Stomach (tissue), 9 donors: Measurements from ENCODE around the gene R3HDM1. TPM values are rescaled to one million over a fixed set of nuclear protein-coding genes. Genes with fewer than 3 reads are reported as not detected.
"Not testable (repeated sequence)": the region's sequence is repeated elsewhere in the genome, so short reads cannot be mapped to it uniquely, and the experiment has no call there.

Experiments
- DNase-seq, 2 donors: peaks; one replicate each; pipeline versions ENCODE4 v3.0.0 to v3.0.0-alpha.2; 2013 to 2019
- H3K27ac ChIP-seq, 5 donors: fragments of 200-600 bp in 4 of 5; sonication (generic) in 4 of 5; one replicate each; pipeline ENCODE4 v1.5.1; 2013 to 2019; ENCODE audit warnings: mild to moderate bottlenecking in 1 of 5, moderate library complexity in 1 of 5
- H3K27me3 ChIP-seq, 3 donors: fragments of 200-600 bp; sonication (generic); one replicate each; pipeline ENCODE4 v1.5.1; 2017 to 2019; ENCODE audit warnings: mixed run types in 1 of 3
- H3K36me3 ChIP-seq, 4 donors: fragments of 200-600 bp; sonication (generic); 1 replicate in 3 of 4; 2 replicates in 1 of 4; pipeline ENCODE4 v1.5.1; 2016 to 2019
- H3K4me1 ChIP-seq, 4 donors: fragments of 200-600 bp; sonication (generic); one replicate each; pipeline ENCODE4 v1.5.1; 2016 to 2019
- H3K4me3 ChIP-seq, 4 donors: fragments of 200-600 bp; sonication (generic) in 3 of 4; one replicate each; pipeline ENCODE4 v1.5.1; 2016 to 2019; ENCODE audit warnings: mild to moderate bottlenecking in 1 of 4
- H3K9me3 ChIP-seq, 4 donors: fragments of 200-600 bp; sonication (generic); one replicate each; pipeline ENCODE4 v1.5.1; 2016 to 2019
- EP300 ChIP-seq: sonication (generic); formaldehyde crosslinking; IDR thresholded peaks from one replicate; pipeline ENCODE4 v1.6.1; 2017; ENCODE audit warnings: antibody characterized with exemption
- POLR2A ChIP-seq, 4 donors: fragments of 450-650 bp; IDR thresholded peaks; one replicate each; pipeline ENCODE4 v1.6.1; 2016; ENCODE audit warnings: antibody characterized with exemption in 4 of 4, control low read depth in 2 of 4, mild to moderate bottlenecking in 1 of 4, moderate library complexity in 1 of 4
- POLR2AphosphoS5 ChIP-seq, 3 donors: sonication (generic); formaldehyde crosslinking; IDR thresholded peaks; one replicate each; pipeline ENCODE4 v1.6.1; 2016; ENCODE audit warnings: antibody characterized with exemption in 3 of 3
- WGBS, 5 donors: extraction: QIAGEN DNeasy Blood & Tissue Kit in 3 of 5; methylation state at CpG; one replicate each; pipeline versions ENCODE4 v1.1.5 to v1.1.7; 2013 to 2018; 5-methylcytosine and 5-hydroxymethylcytosine counted together
- intact Hi-C: fragments of 100-400 bp; cut with DNase I; formaldehyde crosslinking; loops from one replicate; pipeline ENCODE4 v1.15.1; 2023; ENCODE audit warnings: low total_unique reads
- polyA plus RNA-seq, 3 donors: library from polyadenylated mRNA; stranded (reverse); fragments of 200-250 nt; gene quantifications; one replicate each; pipeline ENCODE4 v1.2.3, GENCODE V29; 2013
- total RNA-seq, 5 donors: library from RNA; depleted of rRNA; stranded (reverse); fragments of >200 nt; gene quantifications; one replicate each; pipeline versions ENCODE4 v1.1.0 to v1.2.3, GENCODE V29; 2014 to 2016
- TF ChIP-seq, protein P1 (sequence below), 7 experiments: fragments of 450-650 bp in 4 of 7; fragments of 200-600 bp in 3 of 7; sonication (generic) in 3 of 7; IDR thresholded peaks; one replicate each; pipeline ENCODE4 v1.5.1; 2016 to 2019; ENCODE audit warnings: antibody characterized with exemption in 7 of 7, control low read depth in 2 of 7, mild to moderate bottlenecking in 1 of 7
- donor health status: healthy with polysubstance abuse.
- donor health status: Bipolar disorder and iron deficiency.
- donor health status: healthy.

R3HDM1 gene
- total and polyA plus RNA-seq, 8 donors: 5.7 to 34.3 (median 12.8) TPM

DNA sequence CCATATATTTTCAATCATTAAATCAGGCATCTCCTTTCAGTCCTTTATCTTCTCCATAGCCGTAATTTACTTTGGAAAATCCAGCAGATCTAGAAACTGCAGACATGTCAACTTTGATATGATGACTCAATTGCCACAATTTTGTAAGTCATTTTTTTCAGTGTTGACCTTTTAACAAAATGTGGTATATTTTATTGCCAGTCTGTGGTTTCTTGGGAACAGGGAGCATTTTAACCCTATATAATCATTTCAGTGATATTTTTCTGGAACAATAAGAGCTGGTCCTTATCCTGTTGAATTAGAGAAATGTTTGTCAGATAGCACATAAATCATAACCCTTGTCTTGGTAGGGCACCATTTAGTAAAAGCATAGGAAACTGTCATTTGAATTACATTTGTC, 119.4 kb downstream of the R3HDM1 start:
- H3K4me1 ChIP-seq: no peaks in the 10 kb centered on the region
- no peak overlapping the region for H3K27ac ChIP-seq
- no peak for DNase-seq
- intact Hi-C loops: no loop called here
- H3K36me3 ChIP-seq: peaks cover 4 to 68% (median 57%) of the 10 kb centered on the region in 4 donors
- TF ChIP-seq POLR2AphosphoS5 (IDR thresholded peaks at IDR 0.05) (no peak), EP300 (no peak), POLR2A (IDR thresholded peaks at IDR 0.05) (no peak)
- TF ChIP-seq, protein P1, sequence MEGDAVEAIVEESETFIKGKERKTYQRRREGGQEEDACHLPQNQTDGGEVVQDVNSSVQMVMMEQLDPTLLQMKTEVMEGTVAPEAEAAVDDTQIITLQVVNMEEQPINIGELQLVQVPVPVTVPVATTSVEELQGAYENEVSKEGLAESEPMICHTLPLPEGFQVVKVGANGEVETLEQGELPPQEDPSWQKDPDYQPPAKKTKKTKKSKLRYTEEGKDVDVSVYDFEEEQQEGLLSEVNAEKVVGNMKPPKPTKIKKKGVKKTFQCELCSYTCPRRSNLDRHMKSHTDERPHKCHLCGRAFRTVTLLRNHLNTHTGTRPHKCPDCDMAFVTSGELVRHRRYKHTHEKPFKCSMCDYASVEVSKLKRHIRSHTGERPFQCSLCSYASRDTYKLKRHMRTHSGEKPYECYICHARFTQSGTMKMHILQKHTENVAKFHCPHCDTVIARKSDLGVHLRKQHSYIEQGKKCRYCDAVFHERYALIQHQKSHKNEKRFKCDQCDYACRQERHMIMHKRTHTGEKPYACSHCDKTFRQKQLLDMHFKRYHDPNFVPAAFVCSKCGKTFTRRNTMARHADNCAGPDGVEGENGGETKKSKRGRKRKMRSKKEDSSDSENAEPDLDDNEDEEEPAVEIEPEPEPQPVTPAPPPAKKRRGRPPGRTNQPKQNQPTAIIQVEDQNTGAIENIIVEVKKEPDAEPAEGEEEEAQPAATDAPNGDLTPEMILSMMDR (IDR thresholded peaks at IDR 0.05): no peak
- no peaks in the 10 kb centered on the region for H3K9me3 ChIP-seq
- no peak overlapping the region for H3K4me3 ChIP-seq
- WGBS, 5 donors: 90 to 100% (median 95%) methylated on average over 1 of the region's 1 CpG
- no peaks in the 10 kb centered on the region for H3K27me3 ChIP-seq

DNA sequence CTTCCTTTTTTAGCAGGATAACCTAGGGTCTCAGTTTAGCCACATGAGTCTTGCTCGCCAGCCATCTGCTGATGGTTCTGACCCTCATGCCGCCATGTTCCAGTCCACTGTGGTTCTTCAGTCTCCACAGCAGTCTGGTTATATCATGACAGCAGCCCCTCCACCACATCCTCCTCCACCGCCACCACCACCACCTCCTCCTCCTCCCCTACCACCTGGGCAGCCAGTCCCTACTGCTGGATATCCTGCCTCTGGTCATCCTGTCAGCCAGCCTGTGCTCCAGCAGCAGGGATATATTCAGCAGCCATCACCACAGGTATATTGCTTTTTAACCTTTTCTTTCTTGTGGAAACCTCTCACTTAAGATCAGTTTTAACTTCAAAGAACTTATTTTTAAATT, 120.4 kb downstream of the R3HDM1 start:
- Histone ChIP-seq H3K36me3 (peaks cover 4 to 66% (median 52%) of the 10 kb centered on the region in 4 donors), H3K9me3 (no peaks in the 10 kb centered on the region), H3K27me3 (no peaks in the 10 kb centered on the region), H3K4me1 (no peaks in the 10 kb centered on the region), H3K27ac (no peak overlapping the region), H3K4me3 (no peak overlapping the region)
- intact Hi-C loops: no loop called here
- no peak for DNase-seq
- no peak for TF ChIP-seq POLR2AphosphoS5 (IDR thresholded peaks at IDR 0.05)
- TF ChIP-seq POLR2A (IDR thresholded peaks at IDR 0.05): no peak
- TF ChIP-seq EP300: no peak
- TF ChIP-seq, protein P1 (IDR thresholded peaks at IDR 0.05): no peak
- WGBS, 5 donors: 84 to 98% (median 94%) methylated on average over 3 of the region's 3 CpGs

DNA sequence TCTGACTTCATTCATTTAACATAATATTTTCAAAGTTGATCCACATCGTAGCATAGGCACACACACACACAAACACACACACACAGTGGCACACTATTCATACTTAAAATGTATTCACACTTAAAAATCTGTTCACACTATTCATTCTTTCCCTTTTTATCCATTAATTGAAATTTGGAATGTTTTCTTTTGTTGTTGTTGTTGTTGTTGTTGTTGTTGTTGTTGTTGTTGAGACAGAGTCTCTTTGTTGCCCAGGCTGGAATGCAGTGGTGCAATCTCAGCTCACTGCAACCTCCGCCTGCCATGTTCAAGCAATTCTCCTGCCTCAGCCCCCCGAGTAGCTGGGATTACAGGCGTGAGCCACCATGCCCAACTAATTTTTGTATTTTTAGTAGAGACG, 123.0 kb downstream of the R3HDM1 start:
- H3K4me3 ChIP-seq, DNase-seq, H3K9me3 ChIP-seq, H3K27me3 ChIP-seq, intact Hi-C loops, H3K4me1 ChIP-seq, H3K27ac ChIP-seq: not testable (repeated sequence)
- 87 to 98% (median 96%) methylated on average over 5 of the region's 5 CpGs for whole genome bisulfite sequencing, 5 donors
- peaks cover 4 to 74% (median 65%) of the 10 kb centered on the region in 4 donors for H3K36me3 ChIP-seq

DNA sequence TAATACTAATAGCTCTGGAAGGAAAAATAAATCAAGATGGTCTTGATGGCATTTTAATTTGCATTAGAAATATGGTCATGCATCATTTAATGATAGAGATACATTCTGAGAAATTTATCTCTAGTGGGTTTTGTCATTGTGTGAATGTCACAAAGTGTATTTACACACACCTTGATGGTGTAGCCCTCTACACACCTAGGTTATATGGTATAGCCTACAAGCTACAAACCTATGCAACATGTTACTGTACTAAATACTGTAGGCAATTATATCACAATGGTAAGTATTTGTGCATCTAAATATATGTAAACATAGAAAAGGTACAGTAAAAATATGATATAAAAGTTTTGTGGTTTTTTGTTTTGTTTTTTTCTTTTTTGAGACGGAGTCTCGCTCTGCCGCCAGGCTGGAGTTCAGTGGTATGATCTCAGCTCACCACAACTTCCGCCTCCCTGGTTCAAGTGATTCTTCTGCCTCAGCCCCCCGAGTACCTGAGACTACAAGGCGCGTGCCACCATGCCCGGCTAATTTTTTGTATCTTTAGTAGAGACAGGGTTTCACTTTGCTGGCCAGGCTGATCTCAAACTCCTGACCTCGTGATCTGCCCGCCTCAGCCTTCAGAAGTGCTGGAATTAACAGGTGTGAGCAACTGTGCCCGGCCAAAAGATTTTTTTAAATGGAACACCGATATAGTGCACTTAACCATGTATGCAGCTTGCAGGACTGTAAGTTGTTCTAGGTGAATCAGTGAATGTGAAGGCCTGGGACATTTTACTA, 126.7 kb downstream of the R3HDM1 start:
- Histone ChIP-seq H3K4me1 (no peaks in the 10 kb centered on the region), H3K27ac (no peak overlapping the region), H3K36me3 (peaks cover 13 to 66% (median 60%) of the 10 kb centered on the region in 4 donors), H3K27me3 (no peaks in the 10 kb centered on the region), H3K4me3 (no peak overlapping the region), H3K9me3 (no peaks in the 10 kb centered on the region)
- TF ChIP-seq POLR2A (IDR thresholded peaks at IDR 0.05) (no peak), EP300 (no peak), POLR2AphosphoS5 (IDR thresholded peaks at IDR 0.05) (no peak)
- TF ChIP-seq, protein P1 (IDR thresholded peaks at IDR 0.05): no peak
- WGBS, 5 donors: 82 to 90% (median 89%) methylated on average over 12 of the region's 12 CpGs
- intact Hi-C loops: no loop called here
- DNase-seq: peak in 1 of 2 donors; percentile 28

DNA sequence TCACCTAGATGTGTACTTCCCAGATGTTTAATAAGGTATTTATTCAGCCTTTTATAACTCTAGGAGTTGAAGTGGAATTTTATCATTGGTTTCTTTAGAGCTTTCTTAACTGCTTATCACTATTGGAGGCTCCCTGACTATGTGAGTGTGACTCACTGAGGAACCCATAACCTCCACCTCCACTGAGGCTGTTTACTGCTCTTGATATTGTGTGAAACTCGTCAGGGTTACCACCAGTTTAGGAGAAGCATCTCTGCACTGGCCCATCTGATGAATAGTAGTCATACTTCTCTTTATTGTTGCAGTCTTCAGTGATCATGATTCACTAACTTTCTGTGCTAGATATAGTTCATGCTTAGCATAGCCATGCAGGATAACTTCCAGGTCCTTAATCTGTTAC, 130.8 kb downstream of the R3HDM1 start:
- DNase-seq: no peak
- peaks cover 9 to 50% (median 35%) of the 10 kb centered on the region in 4 donors for H3K36me3 ChIP-seq
- WGBS, 5 donors: 53 to 76% (median 57%) methylated on average over 1 of the region's 1 CpG
- H3K27ac ChIP-seq: no peak overlapping the region
- H3K4me1 ChIP-seq: peaks cover 0 to 5% (median 0%) of the 10 kb centered on the region in 4 donors
- no peaks in the 10 kb centered on the region for H3K9me3 ChIP-seq
- no peak for TF ChIP-seq EP300
- TF ChIP-seq, protein P1 (IDR thresholded peaks at IDR 0.05): no peak
- H3K27me3 ChIP-seq: no peaks in the 10 kb centered on the region
- intact Hi-C loops: no loop called here
- H3K4me3 ChIP-seq: no peak overlapping the region
